Measurements from ENCODE around the gene ACYP1.

ACYP1 gene

GRCh38 chr14:75063491-75064204 is at the start of gene ACYP1:
Gene ACYP1, minus strand, starts transcription at chr14:75064024. Its CDS starts 471 bp downstream, at chr14:75063553.
- peak; percentile 85 to 95 (median 86) for DNase-seq (ENCODE audit: low read depth in 3 of 3)

GRCh38 chr14:75109877-75110276 is 46.1 kb upstream of the ACYP1 start:
- no peak for DNase-seq (ENCODE audit: low read depth in 3 of 3)

GRCh38 chr14:75107186-75107585 is 43.4 kb upstream of the ACYP1 start:
- DNase-seq (ENCODE audit: low read depth in 3 of 3), result no peak

GRCh38 chr14:75101491-75101890 is 37.7 kb upstream of the ACYP1 start:
- no peak for DNase-seq (ENCODE audit: low read depth in 3 of 3)

- DNase-seq (ENCODE audit: low read depth in 3 of 3), result no peak
These were observed 34.9 kb upstream of the ACYP1 start for GRCh38 chr14:75098682-75099081.

- DNase-seq (ENCODE audit: low read depth in 3 of 3), result no peak
These were observed 34.4 kb upstream of the ACYP1 start for GRCh38 chr14:75098212-75098611.

- DNase-seq (ENCODE audit: low read depth in 3 of 3), result no peak
These were observed 33.1 kb upstream of the ACYP1 start for GRCh38 chr14:75096959-75097358.

- no peak for DNase-seq (ENCODE audit: low read depth in 3 of 3)
These were observed 31.9 kb upstream of the ACYP1 start for GRCh38 chr14:75095690-75096089.

- DNase-seq (ENCODE audit: low read depth in 3 of 3), result no peak
These were observed 31.1 kb upstream of the ACYP1 start for GRCh38 chr14:75094896-75095295.

- DNase-seq (ENCODE audit: low read depth in 3 of 3), result no peak
These were observed 28.9 kb upstream of the ACYP1 start for GRCh38 chr14:75092698-75093097.

GRCh38 chr14:75091251-75091650 is 27.4 kb upstream of the ACYP1 start:
- no peak for DNase-seq (ENCODE audit: low read depth in 3 of 3)

GRCh38 chr14:75090353-75090752 is 26.5 kb upstream of the ACYP1 start:
- DNase-seq (ENCODE audit: low read depth in 3 of 3), result no peak

- DNase-seq (ENCODE audit: low read depth in 3 of 3), result peak in 1 of 3 experiments; percentile 35
These were observed 24.9 kb upstream of the ACYP1 start for GRCh38 chr14:75088566-75089373.

- no peak for DNase-seq (ENCODE audit: low read depth in 3 of 3)
These were observed 24.3 kb upstream of the ACYP1 start for GRCh38 chr14:75088153-75088552.

GRCh38 chr14:75084513-75084912 is 20.7 kb upstream of the ACYP1 start:
- DNase-seq (ENCODE audit: low read depth in 3 of 3), result no peak

GRCh38 chr14:75083271-75083670 is 19.4 kb upstream of the ACYP1 start:
- no peak for DNase-seq (ENCODE audit: low read depth in 3 of 3)

- DNase-seq (ENCODE audit: low read depth in 3 of 3), result no peak
These were observed 17.9 kb upstream of the ACYP1 start for GRCh38 chr14:75081660-75082229.

GRCh38 chr14:75079521-75079920 is 15.7 kb upstream of the ACYP1 start:
- no peak for DNase-seq (ENCODE audit: low read depth in 3 of 3)

GRCh38 chr14:75077794-75078193 is 14.0 kb upstream of the ACYP1 start:
- DNase-seq (ENCODE audit: low read depth in 3 of 3), result no peak

GRCh38 chr14:75070383-75070782 is 6.6 kb upstream of the ACYP1 start:
- DNase-seq (ENCODE audit: low read depth in 3 of 3), result no peak

GRCh38 chr14:75069811-75070145 is 6.0 kb upstream of the ACYP1 start:
- no peak for DNase-seq (ENCODE audit: low read depth in 3 of 3)

- peak; percentile 43 to 78 (median 50) for DNase-seq (ENCODE audit: low read depth in 3 of 3)
These were observed 5.4 kb upstream of the ACYP1 start, which contains the start of gene ZC2HC1C for GRCh38 chr14:75069121-75069810. Gene ZC2HC1C, plus strand, starts transcription at chr14:75069641. Its CDS starts 933 bp downstream, at chr14:75070574.
